Measurements from ENCODE around the gene PDCD1LG2. TPM values are rescaled to one million over a fixed set of nuclear protein-coding genes. Genes with fewer than 3 reads are reported as not detected.

The PDCD1LG2 gene
- total and polyA plus RNA-seq, 2 experiments from 2014 or later, result not detected

- DNase-seq (ENCODE audit: low spot score) (no peak), ATAC-seq (no peak)
- Histone ChIP-seq H3K4me1 (ENCODE audit: insufficient read depth) (no peaks in the 10 kb centered on the region), H2AFZ (no peak overlapping the region), H3K4me2 (no peak overlapping the region), H3K27me3 (ENCODE audit: insufficient read depth) (no peaks in the 10 kb centered on the region), H3K27ac (ENCODE audit: low read depth) (no peak overlapping the region), H3K79me2 (replicated peaks; ENCODE audit: insufficient read depth) (no peaks in the 10 kb centered on the region), H3K4me3 (no peak overlapping the region), H3K36me3 (ENCODE audit: insufficient read depth) (no peaks in the 10 kb centered on the region), H3K9me2 (ENCODE audit: insufficient read depth) (no peaks in the 10 kb centered on the region), H3F3A (replicated peaks; ENCODE audit: low read depth) (no peaks in the 10 kb centered on the region), H4K20me1 (replicated peaks; ENCODE audit: insufficient read depth) (no peaks in the 10 kb centered on the region)
- Mint-ChIP-seq H3K36me3 (ENCODE audit: low read depth) (no peaks in the 10 kb centered on the region), H3K27me3 (ENCODE audit: insufficient read depth, low read depth, poor library complexity) (peaks cover 2% of the 10 kb centered on the region), H3K4me1 (no peaks in the 10 kb centered on the region; the same call in 2 of the 3 replicates), H3K27ac (no peak overlapping the region), H3K9me3 (no peaks in the 10 kb centered on the region), H3K4me3 (no peak overlapping the region)
- TF ChIP-seq ZNF114 (CRISPR knock-in tag; IDR thresholded peaks at IDR 0.05) (no peak), POLR2AphosphoS5 (IDR thresholded peaks at IDR 0.05; ENCODE audit: low read depth) (no peak), JUNB (IDR thresholded peaks at IDR 0.05; ENCODE audit: unreplicated experiment) (no peak), ETS1 (IDR thresholded peaks at IDR 0.05) (no peak), CREB1 (CRISPR knock-in tag; IDR thresholded peaks at IDR 0.05; ENCODE audit: low read depth) (no peak), STAT1 (IDR thresholded peaks at IDR 0.05; ENCODE audit: unreplicated experiment) (no peak), CTCF (conservative IDR thresholded peaks at IDR 0.05; ENCODE audit: low read depth in 2 of 2) (no peak), EZH2 (IDR thresholded peaks at IDR 0.05; ENCODE audit: low read depth, unreplicated experiment) (no peak), ZNF331 (CRISPR knock-in tag; IDR thresholded peaks at IDR 0.05; ENCODE audit: low read depth) (no peak)
- TF ChIP-seq, protein P1, sequence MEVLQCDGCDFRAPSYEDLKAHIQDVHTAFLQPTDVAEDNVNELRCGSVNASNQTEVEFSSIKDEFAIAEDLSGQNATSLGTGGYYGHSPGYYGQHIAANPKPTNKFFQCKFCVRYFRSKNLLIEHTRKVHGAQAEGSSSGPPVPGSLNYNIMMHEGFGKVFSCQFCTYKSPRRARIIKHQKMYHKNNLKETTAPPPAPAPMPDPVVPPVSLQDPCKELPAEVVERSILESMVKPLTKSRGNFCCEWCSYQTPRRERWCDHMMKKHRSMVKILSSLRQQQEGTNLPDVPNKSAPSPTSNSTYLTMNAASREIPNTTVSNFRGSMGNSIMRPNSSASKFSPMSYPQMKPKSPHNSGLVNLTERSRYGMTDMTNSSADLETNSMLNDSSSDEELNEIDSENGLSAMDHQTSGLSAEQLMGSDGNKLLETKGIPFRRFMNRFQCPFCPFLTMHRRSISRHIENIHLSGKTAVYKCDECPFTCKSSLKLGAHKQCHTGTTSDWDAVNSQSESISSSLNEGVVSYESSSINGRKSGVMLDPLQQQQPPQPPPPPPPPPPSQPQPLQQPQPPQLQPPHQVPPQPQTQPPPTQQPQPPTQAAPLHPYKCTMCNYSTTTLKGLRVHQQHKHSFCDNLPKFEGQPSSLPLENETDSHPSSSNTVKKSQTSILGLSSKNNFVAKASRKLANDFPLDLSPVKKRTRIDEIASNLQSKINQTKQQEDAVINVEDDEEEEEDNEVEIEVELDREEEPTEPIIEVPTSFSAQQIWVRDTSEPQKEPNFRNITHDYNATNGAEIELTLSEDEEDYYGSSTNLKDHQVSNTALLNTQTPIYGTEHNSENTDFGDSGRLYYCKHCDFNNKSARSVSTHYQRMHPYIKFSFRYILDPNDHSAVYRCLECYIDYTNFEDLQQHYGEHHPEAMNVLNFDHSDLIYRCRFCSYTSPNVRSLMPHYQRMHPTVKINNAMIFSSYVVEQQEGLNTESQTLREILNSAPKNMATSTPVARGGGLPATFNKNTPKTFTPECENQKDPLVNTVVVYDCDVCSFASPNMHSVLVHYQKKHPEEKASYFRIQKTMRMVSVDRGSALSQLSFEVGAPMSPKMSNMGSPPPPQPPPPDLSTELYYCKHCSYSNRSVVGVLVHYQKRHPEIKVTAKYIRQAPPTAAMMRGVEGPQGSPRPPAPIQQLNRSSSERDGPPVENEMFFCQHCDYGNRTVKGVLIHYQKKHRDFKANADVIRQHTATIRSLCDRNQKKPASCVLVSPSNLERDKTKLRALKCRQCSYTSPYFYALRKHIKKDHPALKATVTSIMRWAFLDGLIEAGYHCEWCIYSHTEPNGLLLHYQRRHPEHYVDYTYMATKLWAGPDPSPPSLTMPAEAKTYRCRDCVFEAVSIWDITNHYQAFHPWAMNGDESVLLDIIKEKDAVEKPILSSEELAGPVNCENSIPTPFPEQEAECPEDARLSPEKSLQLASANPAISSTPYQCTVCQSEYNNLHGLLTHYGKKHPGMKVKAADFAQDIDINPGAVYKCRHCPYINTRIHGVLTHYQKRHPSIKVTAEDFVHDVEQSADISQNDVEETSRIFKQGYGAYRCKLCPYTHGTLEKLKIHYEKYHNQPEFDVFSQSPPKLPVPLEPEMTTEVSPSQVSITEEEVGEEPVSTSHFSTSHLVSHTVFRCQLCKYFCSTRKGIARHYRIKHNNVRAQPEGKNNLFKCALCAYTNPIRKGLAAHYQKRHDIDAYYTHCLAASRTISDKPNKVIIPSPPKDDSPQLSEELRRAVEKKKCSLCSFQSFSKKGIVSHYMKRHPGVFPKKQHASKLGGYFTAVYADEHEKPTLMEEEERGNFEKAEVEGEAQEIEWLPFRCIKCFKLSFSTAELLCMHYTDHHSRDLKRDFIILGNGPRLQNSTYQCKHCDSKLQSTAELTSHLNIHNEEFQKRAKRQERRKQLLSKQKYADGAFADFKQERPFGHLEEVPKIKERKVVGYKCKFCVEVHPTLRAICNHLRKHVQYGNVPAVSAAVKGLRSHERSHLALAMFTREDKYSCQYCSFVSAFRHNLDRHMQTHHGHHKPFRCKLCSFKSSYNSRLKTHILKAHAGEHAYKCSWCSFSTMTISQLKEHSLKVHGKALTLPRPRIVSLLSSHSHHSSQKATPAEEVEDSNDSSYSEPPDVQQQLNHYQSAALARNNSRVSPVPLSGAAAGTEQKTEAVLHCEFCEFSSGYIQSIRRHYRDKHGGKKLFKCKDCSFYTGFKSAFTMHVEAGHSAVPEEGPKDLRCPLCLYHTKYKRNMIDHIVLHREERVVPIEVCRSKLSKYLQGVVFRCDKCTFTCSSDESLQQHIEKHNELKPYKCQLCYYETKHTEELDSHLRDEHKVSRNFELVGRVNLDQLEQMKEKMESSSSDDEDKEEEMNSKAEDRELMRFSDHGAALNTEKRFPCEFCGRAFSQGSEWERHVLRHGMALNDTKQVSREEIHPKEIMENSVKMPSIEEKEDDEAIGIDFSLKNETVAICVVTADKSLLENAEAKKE (CRISPR knock-in tag; IDR thresholded peaks at IDR 0.05), result no peak
These were observed 110.2 kb downstream of the PDCD1LG2 start for GRCh38 chr9:5620494-5620893.

Other genes with a start within 250 kb of the PDCD1LG2 start
- gene RLN2, start 205.8 kb upstream of the PDCD1LG2 start, total RNA-seq (2014; rRNA removed; shearing (Covaris generic)), result 4.0 and 4.7 TPM in 2 replicates
- gene RLN2, start 205.8 kb upstream of the PDCD1LG2 start, polyA plus RNA-seq (2016; fragmentation: Nextera tagmentation; extraction: Ambion mirVana), result 9.5 and 10.6 TPM in 2 replicates
- gene RLN1, start 170.7 kb upstream of the PDCD1LG2 start, total RNA-seq (2014; rRNA removed; shearing (Covaris generic)), result 1.2 TPM in 1 of 2 replicates, not detected in the other
- 3.0 and 3.4 TPM in 2 replicates for gene RLN1, start 170.7 kb upstream of the PDCD1LG2 start, polyA plus RNA-seq (2016; fragmentation: Nextera tagmentation; extraction: Ambion mirVana)
- gene PLGRKT, start 72.6 kb upstream of the PDCD1LG2 start, total RNA-seq (2014; rRNA removed; shearing (Covaris generic)), result 13.1 and 18.2 TPM in 2 replicates
- gene PLGRKT, start 72.6 kb upstream of the PDCD1LG2 start, polyA plus RNA-seq (2016; fragmentation: Nextera tagmentation; extraction: Ambion mirVana), result 31.5 and 33.1 TPM in 2 replicates
- not detected in 2 replicates for gene CD274, start 60.0 kb upstream of the PDCD1LG2 start, total RNA-seq (2014; rRNA removed; shearing (Covaris generic))
- 0.17 TPM in 1 of 2 replicates, not detected in the other for gene CD274, start 60.0 kb upstream of the PDCD1LG2 start, polyA plus RNA-seq (2016; fragmentation: Nextera tagmentation; extraction: Ambion mirVana)
- gene RIC1, start 118.6 kb downstream of the PDCD1LG2 start, total RNA-seq (2014; rRNA removed; shearing (Covaris generic)), result 31.5 and 34.9 TPM in 2 replicates
- gene RIC1, start 118.6 kb downstream of the PDCD1LG2 start, polyA plus RNA-seq (2016; fragmentation: Nextera tagmentation; extraction: Ambion mirVana), result 5.7 and 7.8 TPM in 2 replicates

Measured in GM23338 (cell line).